ENCODE data around the gene PRPF18.
A peak's percentile ranks its signal among the peaks of the same experiment; 100 is the strongest.

PRPF18 gene

DNA sequence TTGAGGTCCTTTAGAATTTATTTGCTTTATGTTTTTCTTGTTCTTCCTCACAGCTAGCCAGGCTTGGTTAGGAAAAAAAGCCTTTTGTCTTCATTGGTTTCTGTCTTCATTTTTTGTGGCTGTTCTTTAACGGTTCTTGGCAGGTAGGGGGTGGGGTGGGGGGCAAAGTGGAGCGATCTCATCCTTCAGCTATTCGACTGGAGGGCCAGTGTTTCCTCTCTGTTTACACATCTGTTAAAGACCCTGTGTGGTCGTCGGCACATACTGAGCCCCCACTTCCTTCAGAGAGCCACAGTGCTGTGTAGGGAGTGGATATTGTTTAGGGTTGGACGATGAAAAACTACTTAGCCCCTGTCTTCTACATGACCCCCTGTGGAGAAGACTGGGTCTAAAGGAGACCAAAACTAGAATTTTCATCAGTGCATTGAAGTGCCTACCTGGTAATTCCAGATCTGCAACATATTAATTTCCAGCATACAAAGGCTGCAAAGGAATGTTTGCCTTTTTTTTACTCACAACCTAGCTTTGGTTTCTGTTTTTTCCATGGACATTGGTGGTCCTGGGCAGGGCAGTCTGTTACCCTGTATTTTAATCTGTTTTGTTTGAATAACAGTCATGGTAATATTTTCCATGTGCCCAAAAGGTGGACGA, 29.0 kb downstream of the PRPF18 start:
- no peak for DNase-seq (ENCODE audit: low read depth)
- H3K4me3 ChIP-seq (replicated peaks; ENCODE audit: low read depth, low read length) = no peak overlapping the region
- TF ChIP-seq, protein P1, sequence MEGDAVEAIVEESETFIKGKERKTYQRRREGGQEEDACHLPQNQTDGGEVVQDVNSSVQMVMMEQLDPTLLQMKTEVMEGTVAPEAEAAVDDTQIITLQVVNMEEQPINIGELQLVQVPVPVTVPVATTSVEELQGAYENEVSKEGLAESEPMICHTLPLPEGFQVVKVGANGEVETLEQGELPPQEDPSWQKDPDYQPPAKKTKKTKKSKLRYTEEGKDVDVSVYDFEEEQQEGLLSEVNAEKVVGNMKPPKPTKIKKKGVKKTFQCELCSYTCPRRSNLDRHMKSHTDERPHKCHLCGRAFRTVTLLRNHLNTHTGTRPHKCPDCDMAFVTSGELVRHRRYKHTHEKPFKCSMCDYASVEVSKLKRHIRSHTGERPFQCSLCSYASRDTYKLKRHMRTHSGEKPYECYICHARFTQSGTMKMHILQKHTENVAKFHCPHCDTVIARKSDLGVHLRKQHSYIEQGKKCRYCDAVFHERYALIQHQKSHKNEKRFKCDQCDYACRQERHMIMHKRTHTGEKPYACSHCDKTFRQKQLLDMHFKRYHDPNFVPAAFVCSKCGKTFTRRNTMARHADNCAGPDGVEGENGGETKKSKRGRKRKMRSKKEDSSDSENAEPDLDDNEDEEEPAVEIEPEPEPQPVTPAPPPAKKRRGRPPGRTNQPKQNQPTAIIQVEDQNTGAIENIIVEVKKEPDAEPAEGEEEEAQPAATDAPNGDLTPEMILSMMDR (IDR thresholded peaks at IDR 0.05; ENCODE audit: low read length, missing control alignments) = no peak

DNA sequence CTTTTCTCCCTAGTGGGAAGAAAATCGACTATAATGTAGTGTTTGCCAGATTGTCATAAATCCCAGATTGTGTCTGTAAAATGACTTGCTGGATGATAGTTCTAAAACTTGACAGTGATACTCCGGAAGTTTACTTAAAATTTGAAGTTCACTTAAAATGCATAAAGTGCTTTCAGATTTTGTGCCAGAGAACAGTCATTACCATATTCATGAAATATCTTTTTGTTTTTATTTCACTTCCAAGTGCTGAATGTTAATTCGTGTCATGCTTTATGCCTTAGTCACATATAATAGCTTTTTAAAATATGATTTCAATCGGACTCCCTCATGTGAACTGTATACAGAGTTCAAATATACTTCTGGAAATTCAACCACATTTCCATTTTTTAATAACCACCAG, 30.4 kb downstream of the PRPF18 start:
- no peak overlapping the region for H3K4me3 ChIP-seq (replicated peaks; ENCODE audit: low read depth, low read length)
- TF ChIP-seq, protein P1 (IDR thresholded peaks at IDR 0.05; ENCODE audit: low read length, missing control alignments) = no peak
- DNase-seq (ENCODE audit: low read depth) = no peak

DNA sequence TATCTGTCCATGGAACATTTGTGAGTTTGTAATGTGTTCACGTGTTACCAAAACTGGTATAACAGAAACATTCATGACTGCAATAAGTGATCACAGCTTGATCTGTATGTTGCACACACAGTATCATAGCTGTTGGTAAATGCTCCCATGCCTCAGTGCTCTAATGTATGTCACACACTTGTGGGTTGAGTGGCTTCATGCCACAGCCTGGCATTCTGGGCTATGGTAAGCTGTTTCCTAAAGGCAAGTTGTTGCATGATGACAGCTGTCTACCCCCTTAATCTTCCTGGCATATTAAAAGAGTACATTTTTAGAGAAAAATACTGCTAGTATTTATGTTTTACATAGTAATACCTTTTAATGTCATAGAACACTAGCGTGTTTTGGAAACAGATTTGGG, 35.2 kb downstream of the PRPF18 start:
- H3K4me3 ChIP-seq (replicated peaks; ENCODE audit: low read depth, low read length) = no peak overlapping the region
- TF ChIP-seq, protein P1 (IDR thresholded peaks at IDR 0.05; ENCODE audit: low read length, missing control alignments) = no peak

DNA sequence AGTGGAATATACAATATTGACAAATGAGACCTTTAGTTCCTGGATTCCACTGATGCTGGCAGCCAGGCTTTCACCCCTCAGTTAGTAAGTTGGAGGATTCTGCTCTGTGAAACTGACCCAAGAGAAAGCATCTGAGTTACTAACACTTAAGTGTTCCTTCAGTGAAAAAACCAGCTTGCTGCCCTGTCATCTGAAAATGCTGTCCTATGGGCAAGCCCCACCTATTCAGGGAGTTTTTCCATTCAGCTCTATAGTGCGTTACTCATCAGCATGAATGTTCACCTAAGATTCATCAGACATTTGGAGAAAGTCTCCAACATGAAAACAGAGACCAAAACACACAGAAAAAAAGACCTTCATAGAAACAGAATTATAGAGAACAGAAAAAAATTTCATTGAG, 37.9 kb downstream of the PRPF18 start:
- TF ChIP-seq, protein P1 (IDR thresholded peaks at IDR 0.05; ENCODE audit: low read length, missing control alignments) = no peak
- H3K4me3 ChIP-seq (replicated peaks; ENCODE audit: low read depth, low read length) = no peak overlapping the region
- DNase-seq (ENCODE audit: low read depth) = no peak

More for the DNA sequence above, 35.2 kb downstream of the PRPF18 start:
- DNase-seq (ENCODE audit: low read depth) = no peak

DNA sequence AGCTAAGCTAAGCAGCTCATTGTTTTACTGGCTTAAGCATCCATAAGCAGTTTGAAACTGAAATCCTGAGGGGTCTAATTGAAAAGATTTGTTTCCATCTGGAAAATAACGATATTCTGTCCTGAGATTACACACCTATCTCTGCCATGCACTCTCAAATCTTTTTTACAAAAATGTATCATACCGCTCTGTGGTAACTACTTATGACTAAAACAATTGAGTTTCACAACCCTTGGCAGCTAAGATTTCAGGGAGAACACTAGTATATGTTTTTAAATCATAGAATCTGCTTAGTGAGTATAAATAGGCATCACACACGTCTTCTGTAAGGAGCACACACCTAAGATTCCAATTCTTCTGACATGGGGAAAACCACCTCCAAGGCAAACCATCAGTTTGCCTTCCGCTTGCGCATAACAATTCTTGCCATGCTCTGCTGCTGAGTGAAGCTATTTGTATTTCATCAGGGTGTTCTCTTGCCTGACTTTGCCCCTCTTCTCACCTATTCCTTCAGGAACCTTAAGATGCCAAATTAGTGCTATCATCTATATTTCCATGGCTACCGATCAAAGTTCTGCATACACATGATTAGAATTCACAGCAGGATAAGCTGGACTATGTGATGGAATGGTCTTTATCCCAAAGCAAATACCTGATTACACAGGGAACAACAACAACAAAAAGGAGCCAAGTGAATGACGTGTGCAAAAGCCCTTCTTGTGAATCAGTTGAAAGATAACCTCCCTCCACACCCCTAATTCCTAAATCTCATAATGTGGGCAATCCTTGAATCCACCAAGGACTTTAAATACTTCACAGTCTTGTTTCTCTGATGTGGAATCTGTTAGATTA, 40.9 kb downstream of the PRPF18 start:
- TF ChIP-seq, protein P1 (IDR thresholded peaks at IDR 0.05; ENCODE audit: low read length, missing control alignments) = no peak
- H3K4me3 ChIP-seq (replicated peaks; ENCODE audit: low read depth, low read length) = no peak overlapping the region
- peak; percentile 34 for DNase-seq (ENCODE audit: low read depth)

DNA sequence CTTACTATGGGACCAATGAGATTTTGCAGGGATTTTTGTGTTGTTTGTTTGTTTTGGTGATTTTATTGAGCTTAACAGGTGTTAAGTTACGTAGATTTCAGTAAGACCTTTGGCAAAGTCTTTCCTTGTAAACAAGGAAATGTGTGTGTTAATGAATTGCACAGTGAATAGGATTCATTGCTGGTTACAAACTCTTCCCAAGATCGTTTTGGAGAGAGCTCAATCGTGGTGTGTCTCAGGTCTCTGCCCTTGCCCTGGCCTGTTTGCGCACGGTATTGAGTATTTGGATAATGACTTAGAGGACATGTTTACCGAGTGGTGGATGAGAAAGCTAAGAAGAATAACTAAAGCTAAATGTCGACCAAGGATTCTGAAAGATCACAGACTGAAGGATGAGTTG, 41.9 kb downstream of the PRPF18 start:
- no peak overlapping the region for H3K4me3 ChIP-seq (replicated peaks; ENCODE audit: low read depth, low read length)
- DNase-seq (ENCODE audit: low read depth) = no peak
- TF ChIP-seq, protein P1 (IDR thresholded peaks at IDR 0.05; ENCODE audit: low read length, missing control alignments) = no peak
